MCF 10A (cell line): ENCODE measurements around the gene ZNF445. TPM values are rescaled to one million over a fixed set of nuclear protein-coding genes. Genes with fewer than 3 reads are reported as not detected.

Experiments
- BruUV-seq: library from RNA; stranded (reverse); fragments of 400-500 nt; replicated peaks from 2 replicates; lab custom pipeline; 2021; lab: Mats Ljungman, UMichigan
- CTCF ChIA-PET: fragments of 300-600 bp; sonication (Branson Sonifier 250); formaldehyde crosslinking; extraction: SDS; loops from one replicate; lab custom pipeline; 2021; ENCODE audit warnings: antibody characterized with exemption, inconsistent platforms; lab: Yijun Ruan, JAX
- POLR2A ChIA-PET: fragments of 300-600, 350-650 bp; sonication (Branson Sonifier 250); formaldehyde crosslinking; extraction: SDS; loops from one replicate; lab custom pipeline; 2020; ENCODE audit warnings: antibody characterized with exemption, inconsistent platforms; lab: Yijun Ruan, JAX
- DNase-seq: peaks from one replicate; pipeline ENCODE4 v3.0.0-alpha.2; 2018; ENCODE audit not compliant: unreplicated experiment
- H3K27ac Mint-ChIP-seq: one replicate; pipeline ENCODE4 v1.8.0; 2022; ENCODE audit warnings: mild to moderate bottlenecking, low read depth, mixed read lengths; ENCODE audit not compliant: unreplicated experiment
- H3K27me3 Mint-ChIP-seq: one replicate; pipeline ENCODE4 v1.8.0; 2022; ENCODE audit warnings: mixed read lengths; ENCODE audit not compliant: insufficient read depth, unreplicated experiment
- H3K36me3 Mint-ChIP-seq: one replicate; pipeline ENCODE4 v1.8.0; 2022; ENCODE audit warnings: mild to moderate bottlenecking, moderate library complexity, mixed read lengths; ENCODE audit not compliant: insufficient read depth, unreplicated experiment
- H3K4me1 Mint-ChIP-seq: one replicate; pipeline ENCODE4 v1.8.0; 2022; ENCODE audit warnings: mixed read lengths; ENCODE audit not compliant: insufficient read depth, unreplicated experiment
- H3K4me3 Mint-ChIP-seq: one replicate; pipeline ENCODE4 v1.8.0; 2022; ENCODE audit warnings: mild to moderate bottlenecking, moderate library complexity, mixed read lengths; ENCODE audit not compliant: unreplicated experiment
- H3K9me3 Mint-ChIP-seq: one replicate; pipeline ENCODE4 v1.8.0; 2022; ENCODE audit warnings: mixed read lengths; ENCODE audit not compliant: unreplicated experiment
- intact Hi-C: fragments of 100-400 bp; cut with micrococcal nuclease; formaldehyde crosslinking; loops from 2 replicates; pipeline ENCODE4 v1.14.1; 2022
- total RNA-seq: library from RNA; stranded (reverse); gene quantifications from 2 replicates; pipeline ENCODE4 v1.2.3, GENCODE V29; 2022
- TF ChIP-seq, protein P1 (sequence below): fragments of 200-600 bp; IDR thresholded peaks from one replicate; pipeline ENCODE4 v1.8.0; 2022; ENCODE audit warnings: antibody characterized with exemption, mild to moderate bottlenecking; ENCODE audit not compliant: unreplicated experiment

The ZNF445 gene
- total RNA-seq, 1 experiment from 2014 or later = 11.0 TPM

DNA sequence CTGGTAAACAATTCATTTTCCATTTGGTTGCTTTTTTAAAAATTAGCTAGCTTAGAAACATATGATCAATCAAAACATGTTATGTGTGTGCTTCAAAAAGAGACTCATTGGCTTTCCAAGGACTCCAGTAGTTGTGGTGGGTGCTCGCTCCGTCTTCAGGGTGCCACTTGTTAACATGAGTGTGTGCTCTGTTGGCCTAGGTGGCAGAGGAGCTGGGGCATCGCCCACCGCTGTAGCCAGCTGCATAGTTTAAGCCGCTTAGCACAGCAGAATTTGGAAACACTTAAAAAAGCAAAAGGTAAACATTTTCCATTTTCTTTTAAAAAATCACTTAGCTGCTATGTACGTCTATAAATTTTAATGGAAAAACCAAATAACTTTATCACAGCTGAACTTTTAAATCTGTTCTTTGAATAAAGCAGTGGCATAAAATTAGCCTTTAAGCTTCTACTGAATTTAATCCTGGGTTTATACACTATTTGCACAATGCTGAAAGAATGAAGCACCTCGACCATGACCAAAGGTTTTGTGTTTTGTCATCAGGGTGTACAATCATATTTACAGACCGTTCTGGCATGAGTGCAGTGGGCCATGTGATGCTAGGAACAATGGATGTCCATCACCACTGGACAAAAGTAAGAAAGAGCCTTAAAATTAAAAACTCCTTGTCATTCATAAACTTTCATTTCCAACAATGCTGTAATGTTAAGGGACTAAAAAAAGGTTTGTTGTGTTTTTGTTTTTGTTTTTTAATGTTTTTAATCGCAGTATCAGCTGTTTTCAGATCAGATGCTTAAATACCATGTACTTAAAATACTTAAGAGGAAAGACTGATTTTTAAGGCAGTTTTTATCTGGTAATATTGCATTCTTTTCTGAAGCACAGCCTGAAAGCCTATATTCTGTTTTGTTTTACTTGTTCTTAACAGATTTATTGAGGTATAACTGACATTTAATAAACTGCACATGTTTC, 81.0 kb downstream of the ZNF445 start:
- ChIA-PET POLR2A (interaction anchor here (0.9 kb wide), 1 partner anchor 8 kb away, joined by 3 read pairs; no protein-coding TSS in a partner anchor), CTCF (interaction anchor here (0.5 to 0.6 kb wide), 2 partner anchors 51 to 73 kb away, joined by 3 read pairs; no protein-coding TSS in a partner anchor)
- no peak for DNase-seq
- Mint-ChIP-seq H3K4me3 (no peak overlapping the region), H3K27ac (no peak overlapping the region), H3K36me3 (peaks cover 28% of the 10 kb centered on the region), H3K27me3 (no peaks in the 10 kb centered on the region), H3K4me1 (no peaks in the 10 kb centered on the region), H3K9me3 (no peaks in the 10 kb centered on the region)
- TF ChIP-seq, protein P1, sequence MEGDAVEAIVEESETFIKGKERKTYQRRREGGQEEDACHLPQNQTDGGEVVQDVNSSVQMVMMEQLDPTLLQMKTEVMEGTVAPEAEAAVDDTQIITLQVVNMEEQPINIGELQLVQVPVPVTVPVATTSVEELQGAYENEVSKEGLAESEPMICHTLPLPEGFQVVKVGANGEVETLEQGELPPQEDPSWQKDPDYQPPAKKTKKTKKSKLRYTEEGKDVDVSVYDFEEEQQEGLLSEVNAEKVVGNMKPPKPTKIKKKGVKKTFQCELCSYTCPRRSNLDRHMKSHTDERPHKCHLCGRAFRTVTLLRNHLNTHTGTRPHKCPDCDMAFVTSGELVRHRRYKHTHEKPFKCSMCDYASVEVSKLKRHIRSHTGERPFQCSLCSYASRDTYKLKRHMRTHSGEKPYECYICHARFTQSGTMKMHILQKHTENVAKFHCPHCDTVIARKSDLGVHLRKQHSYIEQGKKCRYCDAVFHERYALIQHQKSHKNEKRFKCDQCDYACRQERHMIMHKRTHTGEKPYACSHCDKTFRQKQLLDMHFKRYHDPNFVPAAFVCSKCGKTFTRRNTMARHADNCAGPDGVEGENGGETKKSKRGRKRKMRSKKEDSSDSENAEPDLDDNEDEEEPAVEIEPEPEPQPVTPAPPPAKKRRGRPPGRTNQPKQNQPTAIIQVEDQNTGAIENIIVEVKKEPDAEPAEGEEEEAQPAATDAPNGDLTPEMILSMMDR = no peak
- intact Hi-C loops = no loop called here
- no TSS peak for BruUV-seq

DNA sequence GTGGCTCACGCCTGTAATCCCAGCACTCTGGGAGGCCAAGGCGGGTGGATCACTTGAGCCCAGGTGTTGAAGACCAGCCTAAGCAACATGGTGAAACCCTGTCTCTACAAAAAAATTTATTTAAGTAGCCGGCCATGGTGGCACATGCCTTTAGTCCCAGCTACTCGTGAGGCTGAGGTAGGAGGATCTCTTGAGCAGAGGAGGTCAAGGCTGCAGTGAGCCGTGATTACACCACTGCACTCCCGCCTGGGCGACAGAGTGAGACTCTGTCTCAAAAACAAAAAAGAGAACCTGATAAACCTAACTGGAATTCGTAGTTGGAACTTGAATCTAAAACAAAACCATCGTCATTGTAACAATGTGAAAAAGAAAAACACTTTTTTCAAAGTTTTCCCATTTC, 81.8 kb downstream of the ZNF445 start:
- BruUV-seq = no TSS peak
- H3K4me3 Mint-ChIP-seq = no peak overlapping the region
- H3K27me3 Mint-ChIP-seq = no peaks in the 10 kb centered on the region
- no peaks in the 10 kb centered on the region for H3K4me1 Mint-ChIP-seq
- intact Hi-C loops = no loop called here
- ChIA-PET CTCF (interaction anchor here (0.6 kb wide), 1 partner anchor 72 kb away, joined by 3 read pairs; no protein-coding TSS in a partner anchor), POLR2A (no interaction called here)
- H3K9me3 Mint-ChIP-seq = no peaks in the 10 kb centered on the region
- no peak overlapping the region for H3K27ac Mint-ChIP-seq
- H3K36me3 Mint-ChIP-seq = peaks cover 21% of the 10 kb centered on the region
- TF ChIP-seq, protein P1 = no peak
- no peak for DNase-seq

DNA sequence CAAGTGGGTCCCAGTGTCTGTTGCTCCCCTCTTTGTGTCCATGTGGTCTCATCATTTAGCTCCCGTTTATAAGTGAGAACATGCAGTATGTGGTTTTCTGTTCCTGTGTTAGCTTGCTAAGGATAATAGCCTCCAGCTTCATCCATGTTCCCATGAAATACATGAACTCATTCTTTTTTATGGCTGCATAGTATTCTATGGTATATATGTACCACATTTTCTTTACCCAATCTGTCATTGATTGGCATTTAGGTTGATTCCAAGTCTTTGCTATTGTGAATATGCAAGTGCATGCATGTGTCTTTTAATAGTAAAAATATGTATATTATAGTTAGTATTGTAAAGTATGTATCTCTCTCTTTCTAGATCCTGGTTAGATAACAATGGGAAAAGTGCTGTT, 85.0 kb downstream of the ZNF445 start:
- Mint-ChIP-seq H3K9me3 (no peaks in the 10 kb centered on the region), H3K4me1 (no peaks in the 10 kb centered on the region), H3K27me3 (no peaks in the 10 kb centered on the region), H3K27ac (no peak overlapping the region), H3K4me3 (no peak overlapping the region), H3K36me3 (peaks cover 24% of the 10 kb centered on the region)
- POLR2A ChIA-PET = interaction anchor here (0.5 to 0.6 kb wide), 2 partner anchors 55 to 209 kb away, joined by 3 to 4 read pairs; no protein-coding TSS in a partner anchor
- intact Hi-C loops = no loop called here
- DNase-seq = no peak
- TF ChIP-seq, protein P1 = no peak
- BruUV-seq = no TSS peak
- CTCF ChIA-PET = interaction anchor here (1.0 kb wide), 1 partner anchor 34 kb away, joined by 3 read pairs; no protein-coding TSS in a partner anchor

DNA sequence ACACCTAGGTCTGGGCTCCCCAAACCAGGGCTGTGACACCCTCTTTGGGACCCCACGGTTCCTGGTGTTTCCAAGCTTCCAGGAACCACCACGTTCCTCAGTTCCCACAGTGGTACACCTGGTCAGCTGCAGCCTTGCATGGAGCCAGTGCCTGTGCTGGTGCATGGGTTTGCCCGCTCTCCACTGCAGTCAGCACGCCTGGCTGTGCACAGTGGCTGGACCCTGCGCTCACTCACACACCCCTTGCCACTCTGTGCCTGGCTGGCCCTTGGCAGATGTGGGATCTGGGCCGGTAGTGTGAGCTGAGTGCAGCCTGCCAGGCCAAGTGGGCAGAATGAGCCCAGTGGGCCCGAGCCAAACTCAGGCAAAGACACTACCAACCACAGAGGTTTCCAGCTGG, 90.1 kb downstream of the ZNF445 start:
- H3K4me1 Mint-ChIP-seq = no peaks in the 10 kb centered on the region
- no peak for DNase-seq
- ChIA-PET CTCF (no interaction called here), POLR2A (no interaction called here)
- intact Hi-C loops = no loop called here
- H3K27me3 Mint-ChIP-seq = no peaks in the 10 kb centered on the region
- H3K27ac Mint-ChIP-seq = no peak overlapping the region
- TF ChIP-seq, protein P1 = no peak
- peaks cover 10% of the 10 kb centered on the region for H3K36me3 Mint-ChIP-seq
- no peaks in the 10 kb centered on the region for H3K9me3 Mint-ChIP-seq
- H3K4me3 Mint-ChIP-seq = no peak overlapping the region
- BruUV-seq = no TSS peak
